Body of pancreas (tissue), 4 donors: Measurements from ENCODE around the gene PEPD.

Source experiments
- POLR2A ChIP-seq, 3 donors: fragments of 450-650 bp; IDR thresholded peaks; one replicate each; pipeline ENCODE4 v1.6.1; 2016; ENCODE audit warnings: antibody characterized with exemption in 3 of 3, mild to moderate bottlenecking in 2 of 3
- TF ChIP-seq, protein P1 (sequence below), 7 experiments: fragments of 450-650 bp in 4 of 7; fragments of 200-600 bp in 3 of 7; sonication (generic) in 3 of 7; IDR thresholded peaks; one replicate each; pipeline ENCODE4 v1.5.1; 2016 to 2019; ENCODE audit warnings: antibody characterized with exemption in 7 of 7

DNA sequence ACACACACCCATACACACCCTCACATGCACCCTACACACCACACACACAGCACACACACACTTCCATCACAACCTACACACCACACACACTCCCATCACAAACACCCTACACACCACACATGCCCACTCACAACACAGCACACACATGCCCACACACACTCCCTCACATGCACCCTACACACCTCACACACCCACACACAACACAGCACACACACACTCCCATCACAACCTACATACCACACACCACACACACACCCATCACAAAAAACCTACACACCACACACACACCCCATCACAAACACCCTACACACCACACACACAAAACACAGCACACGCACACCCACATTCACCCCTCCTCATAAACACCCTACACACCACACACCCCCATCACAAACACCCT lies 15.1 kb downstream of the PEPD start:
- no peak for TF ChIP-seq POLR2A (IDR thresholded peaks at IDR 0.05)
- TF ChIP-seq, protein P1, sequence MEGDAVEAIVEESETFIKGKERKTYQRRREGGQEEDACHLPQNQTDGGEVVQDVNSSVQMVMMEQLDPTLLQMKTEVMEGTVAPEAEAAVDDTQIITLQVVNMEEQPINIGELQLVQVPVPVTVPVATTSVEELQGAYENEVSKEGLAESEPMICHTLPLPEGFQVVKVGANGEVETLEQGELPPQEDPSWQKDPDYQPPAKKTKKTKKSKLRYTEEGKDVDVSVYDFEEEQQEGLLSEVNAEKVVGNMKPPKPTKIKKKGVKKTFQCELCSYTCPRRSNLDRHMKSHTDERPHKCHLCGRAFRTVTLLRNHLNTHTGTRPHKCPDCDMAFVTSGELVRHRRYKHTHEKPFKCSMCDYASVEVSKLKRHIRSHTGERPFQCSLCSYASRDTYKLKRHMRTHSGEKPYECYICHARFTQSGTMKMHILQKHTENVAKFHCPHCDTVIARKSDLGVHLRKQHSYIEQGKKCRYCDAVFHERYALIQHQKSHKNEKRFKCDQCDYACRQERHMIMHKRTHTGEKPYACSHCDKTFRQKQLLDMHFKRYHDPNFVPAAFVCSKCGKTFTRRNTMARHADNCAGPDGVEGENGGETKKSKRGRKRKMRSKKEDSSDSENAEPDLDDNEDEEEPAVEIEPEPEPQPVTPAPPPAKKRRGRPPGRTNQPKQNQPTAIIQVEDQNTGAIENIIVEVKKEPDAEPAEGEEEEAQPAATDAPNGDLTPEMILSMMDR (IDR thresholded peaks at IDR 0.05) = no peak
